Measurements from ENCODE around the gene LIPC. TPM values are rescaled to one million over a fixed set of nuclear protein-coding genes. Genes with fewer than 3 reads are reported as not detected.

The LIPC gene
- total RNA-seq, 1 donor from 2014 or later: 0.13 TPM

DNA sequence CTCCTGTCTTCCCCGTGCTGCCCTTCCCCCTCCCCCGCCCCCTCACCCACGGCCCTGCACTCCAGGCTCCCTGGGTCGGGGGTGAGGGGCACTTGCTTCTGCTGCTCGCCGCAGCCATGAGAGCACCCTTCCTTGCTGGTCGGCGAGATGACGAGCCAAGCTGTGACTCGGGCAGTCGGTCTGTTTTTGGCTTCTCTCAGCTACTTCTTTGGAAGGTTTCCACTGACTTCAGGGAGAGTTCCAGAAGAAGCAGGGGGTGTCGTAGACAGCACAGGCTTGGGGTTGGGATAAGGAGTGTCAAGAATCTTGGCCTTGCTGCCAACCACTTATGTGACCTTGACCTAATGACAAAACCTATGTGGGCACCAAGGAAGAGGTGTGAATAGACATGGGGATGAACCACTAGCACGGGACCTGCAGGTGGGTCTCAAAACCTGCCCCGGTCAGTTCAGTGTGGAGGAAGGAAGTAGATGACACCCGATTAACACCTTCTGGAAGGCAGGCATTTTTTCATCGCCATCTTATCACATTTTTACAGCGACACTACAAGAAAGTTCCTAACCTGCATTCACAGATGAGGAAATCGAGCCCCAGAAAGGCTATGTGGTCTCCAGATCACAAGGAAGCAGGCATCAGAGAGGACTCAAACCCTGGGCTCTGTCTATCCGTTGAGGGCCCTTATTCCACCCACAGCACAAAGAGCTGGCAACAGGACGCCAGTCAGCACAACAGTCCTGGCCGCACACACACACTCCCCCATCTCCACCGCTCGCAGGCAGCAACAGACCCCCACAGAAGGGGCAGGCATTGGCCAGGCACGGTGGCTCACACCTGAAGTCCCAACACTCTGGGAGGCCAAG, 120.9 kb downstream of the LIPC start:
- DNase-seq (ENCODE audit: low read depth, low spot score): no peak

DNA sequence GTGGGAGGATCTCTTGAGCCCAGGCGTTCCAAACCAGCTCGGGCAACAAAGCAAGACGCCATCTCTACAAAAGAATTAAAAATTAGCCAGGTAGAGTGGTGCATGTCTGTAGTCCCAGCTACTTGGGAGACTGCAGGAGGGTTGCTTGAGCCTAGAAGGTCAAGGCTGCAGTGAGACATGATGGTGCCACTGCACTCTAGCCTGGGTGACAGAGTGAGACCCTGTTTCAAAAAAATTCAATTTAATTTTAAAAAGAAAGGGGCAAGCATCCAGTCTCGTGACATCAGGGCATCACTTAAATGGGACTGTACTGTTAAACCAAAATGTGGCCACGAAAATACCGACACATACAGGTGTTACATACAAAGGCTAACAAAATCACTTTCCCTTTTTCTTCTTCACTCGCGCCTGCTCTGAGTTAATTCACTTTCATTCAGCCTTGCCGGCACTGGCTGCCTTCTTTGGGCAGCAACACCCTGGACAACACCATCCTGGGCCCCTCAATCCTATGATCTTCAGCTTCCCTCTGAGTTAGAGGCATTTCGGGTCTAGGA, 121.7 kb downstream of the LIPC start:
- DNase-seq (ENCODE audit: low read depth, low spot score): no peak

DNA sequence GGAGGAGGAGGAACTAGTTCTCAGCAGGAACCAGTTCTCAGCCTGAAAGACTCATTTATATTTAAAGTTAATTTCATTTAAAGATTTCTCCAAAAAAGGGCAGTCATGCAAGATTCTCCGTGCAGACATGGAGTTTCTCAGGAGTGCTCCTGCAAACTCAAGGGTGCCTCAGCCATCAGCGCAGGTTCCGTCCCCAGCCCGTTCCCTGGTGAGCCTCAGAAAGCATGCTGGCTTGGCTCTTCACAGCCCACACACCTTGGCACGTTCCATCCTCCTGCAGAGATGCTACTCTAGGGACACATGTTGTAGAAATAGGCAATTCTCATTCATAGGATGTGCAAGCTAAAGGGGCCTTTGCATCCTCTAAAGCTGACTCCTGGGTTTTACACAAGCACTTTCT, 123.0 kb downstream of the LIPC start:
- DNase-seq (ENCODE audit: low read depth, low spot score): no peak

DNA sequence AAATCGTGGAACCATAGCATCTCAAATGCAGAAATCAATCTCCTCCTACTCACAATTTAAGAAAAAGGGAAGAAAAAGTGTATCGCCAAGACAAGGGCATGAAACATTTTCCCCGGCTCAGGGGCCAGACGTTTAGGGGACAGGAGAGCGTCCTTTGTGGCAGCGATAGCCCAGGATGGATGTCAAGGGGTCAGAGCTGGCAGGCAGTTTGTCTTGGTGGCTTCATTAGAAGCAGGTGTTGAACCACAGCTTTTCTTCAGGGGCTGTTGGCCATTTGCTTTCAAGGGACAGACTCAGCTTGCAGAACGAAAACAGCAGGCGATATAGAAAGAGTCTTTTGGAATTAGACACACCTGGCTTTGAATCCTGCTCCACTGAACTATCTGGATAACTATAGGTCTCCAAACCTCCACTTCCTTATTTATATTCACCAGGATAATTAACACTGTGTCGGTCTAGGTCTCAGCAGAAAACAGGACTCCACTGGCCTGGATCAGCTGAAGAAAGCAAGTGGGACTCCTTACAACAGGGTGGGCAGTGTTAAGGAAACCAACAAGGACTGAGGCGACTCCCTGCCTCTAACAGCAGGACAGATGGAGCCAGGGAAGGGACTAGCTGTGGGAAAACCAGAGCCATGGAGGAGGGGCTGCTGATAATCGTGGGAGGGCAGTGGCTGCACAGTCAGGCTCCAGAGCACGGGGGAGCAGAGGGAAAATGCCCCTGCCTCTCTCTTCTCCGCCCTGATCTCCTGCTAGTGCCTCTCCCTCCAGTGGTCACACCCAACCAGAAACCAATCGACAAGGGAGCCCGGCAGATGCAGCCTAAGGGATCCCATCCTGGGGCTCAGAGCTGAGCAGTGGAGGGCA, 123.6 kb downstream of the LIPC start:
- DNase-seq (ENCODE audit: low read depth, low spot score): no peak

DNA sequence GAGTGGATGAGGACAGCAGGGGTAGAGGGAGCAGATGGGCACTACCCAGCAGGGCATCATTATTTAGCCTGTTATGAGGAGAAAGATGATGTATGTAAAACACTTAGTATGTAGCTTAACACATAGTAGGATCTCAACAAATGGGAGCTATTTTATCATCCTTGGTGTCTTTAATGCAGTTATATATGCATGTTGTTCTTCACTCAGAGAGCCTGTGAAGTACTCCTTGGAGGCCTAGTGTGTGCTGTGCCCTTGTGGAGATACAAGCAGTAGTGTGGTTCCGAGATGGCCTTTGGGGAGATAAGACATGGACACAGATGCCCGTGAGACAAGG, 124.2 kb downstream of the LIPC start:
- DNase-seq (ENCODE audit: low read depth, low spot score): no peak

DNA sequence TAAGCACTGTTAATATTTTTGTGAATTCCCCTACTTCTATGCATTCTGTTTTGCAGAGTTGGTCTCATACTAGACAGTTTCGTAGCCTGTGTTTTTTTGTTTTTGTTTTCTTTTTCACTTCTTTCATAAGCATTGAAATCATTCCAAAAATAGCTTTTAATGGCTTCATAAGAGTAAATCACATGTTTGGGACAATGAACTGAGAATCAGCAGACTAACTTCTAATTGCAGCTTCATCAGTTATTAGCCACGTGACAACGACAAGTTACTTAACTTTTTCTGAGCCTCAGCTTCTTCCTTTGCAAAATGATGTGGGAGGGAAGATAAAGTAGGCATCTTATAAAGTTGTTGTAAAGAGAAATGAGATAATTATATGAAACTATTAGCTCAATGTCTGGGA, 124.8 kb downstream of the LIPC start:
- no peak for DNase-seq (ENCODE audit: low read depth, low spot score)

DNA sequence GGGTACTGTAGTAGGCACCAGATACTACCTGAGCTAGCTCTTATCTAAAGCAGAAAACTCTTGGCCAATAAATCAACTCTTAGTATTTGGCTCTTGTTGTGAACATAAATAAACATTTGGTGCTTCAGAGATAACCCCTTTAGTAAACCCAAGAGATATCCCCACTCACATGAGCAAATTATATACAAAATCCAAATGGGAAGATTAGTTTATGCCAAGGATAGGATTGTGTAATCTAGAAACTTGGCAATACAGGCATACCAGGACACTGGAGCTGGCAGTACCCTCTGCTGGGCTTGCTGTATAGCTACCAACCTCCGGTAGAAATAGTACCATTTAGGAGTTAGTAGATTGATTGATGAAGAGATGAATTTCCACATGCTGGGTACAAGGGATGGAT, 127.0 kb downstream of the LIPC start:
- DNase-seq (ENCODE audit: low read depth, low spot score): no peak

DNA sequence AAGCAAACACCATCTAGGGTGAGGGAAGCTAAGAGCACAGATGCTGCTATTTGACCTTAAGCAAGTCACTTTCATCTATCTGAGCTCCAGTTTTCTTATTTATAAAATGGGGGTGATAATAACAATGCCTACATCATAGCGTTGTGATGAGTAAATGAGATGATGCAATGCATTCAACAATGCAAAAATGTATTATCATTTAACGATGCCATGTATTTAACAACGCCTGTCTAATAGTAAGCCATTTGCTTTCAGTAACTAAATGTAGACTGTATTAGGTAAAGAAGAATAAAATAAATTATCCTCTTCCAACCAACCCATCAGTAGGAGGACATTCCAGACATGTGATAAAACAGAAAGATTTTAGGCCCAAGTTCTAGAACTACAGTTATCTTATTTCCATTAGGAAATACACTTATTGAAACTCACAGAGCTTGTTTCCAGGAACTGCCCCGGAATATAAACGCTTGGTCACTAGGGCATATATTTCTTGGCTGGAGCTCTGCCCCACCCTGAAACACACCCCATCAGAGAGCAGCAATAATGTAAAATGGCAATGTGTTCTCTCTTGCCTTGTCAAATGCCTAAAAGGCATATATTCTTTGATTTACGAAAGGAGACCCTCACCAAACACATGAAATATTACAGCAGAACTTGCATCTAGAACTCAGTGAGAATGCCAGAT, 128.3 kb downstream of the LIPC start:
- DNase-seq (ENCODE audit: low read depth, low spot score): no peak

DNA sequence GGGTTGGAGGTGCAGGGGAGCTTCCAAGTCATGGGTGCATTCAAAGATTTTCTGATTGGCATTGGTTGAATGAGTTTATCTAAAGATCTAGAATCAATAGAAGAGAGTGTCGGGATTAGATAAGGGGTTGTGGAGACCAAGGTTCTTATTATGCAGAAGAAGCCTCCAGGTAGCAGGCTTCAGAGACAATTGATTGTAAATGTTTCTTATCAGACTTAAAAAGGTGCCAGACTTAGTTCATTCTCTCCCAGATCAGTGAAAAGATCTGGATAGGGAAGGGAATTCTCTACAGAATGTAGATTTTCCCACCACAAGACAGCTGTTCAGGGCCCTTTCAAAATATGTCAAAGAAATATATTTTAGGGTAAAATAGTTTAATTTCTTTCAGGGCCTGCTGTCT, 129.5 kb downstream of the LIPC start:
- DNase-seq (ENCODE audit: low read depth, low spot score): no peak

DNA sequence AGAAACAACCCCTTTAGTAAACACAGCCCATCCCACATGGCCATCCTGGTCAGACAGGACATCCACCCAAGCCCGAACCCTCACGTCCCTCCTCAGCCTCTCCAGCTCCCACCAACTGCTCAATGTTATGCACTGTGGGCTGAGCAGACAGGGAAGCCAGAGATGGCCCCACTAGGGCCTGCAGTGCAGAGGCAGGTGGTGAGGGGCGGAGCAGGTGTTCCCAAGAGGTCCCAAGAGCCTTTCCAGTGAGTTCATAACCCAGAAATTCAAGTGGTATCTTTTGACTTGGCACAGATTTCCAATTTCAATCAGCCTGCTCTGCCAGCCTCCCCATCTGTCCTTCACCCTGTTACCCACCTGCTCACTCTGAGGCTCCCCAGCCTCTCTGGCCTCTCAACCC, 130.3 kb downstream of the LIPC start:
- DNase-seq (ENCODE audit: low read depth, low spot score): no peak

DNA sequence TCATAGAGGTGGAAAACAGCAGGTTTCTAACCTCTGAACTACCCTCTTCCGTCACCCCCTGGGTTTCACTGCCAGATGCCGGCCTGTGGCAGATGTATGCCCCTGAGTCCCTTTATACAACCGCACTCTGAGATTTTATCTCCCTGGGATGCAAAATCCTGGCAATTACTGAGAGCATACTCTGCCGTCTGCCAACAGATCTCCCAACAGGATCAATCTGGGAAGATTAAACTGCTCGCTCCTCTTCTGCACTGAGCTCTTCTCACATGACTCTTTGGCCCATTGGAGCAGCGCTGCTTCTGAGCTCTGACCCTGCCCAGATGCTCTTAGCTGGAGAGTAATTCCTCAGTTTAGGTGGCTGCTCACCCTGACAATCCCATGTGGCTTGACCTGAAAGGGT, 133.2 kb downstream of the LIPC start:
- no peak for DNase-seq (ENCODE audit: low read depth, low spot score)

DNA sequence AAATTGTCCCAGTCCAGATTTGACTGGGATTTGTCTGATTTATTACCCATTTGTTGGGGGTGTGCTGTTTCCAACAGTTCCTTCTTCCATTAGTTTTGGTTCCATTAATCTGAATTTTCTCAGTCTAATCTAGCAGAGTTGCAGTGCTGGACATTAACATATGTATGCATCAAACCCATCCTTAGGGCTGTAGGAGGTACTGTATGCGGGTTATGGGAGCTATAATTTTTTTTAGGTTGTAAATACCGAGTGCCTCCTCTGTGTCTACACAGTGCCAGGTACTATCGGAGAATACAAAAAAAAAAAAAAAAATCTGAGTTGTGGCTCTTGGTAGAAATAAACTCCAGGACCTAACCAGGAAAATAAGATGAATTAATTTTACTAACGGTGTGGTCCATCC, 133.8 kb downstream of the LIPC start:
- no peak for DNase-seq (ENCODE audit: low read depth, low spot score)

DNA sequence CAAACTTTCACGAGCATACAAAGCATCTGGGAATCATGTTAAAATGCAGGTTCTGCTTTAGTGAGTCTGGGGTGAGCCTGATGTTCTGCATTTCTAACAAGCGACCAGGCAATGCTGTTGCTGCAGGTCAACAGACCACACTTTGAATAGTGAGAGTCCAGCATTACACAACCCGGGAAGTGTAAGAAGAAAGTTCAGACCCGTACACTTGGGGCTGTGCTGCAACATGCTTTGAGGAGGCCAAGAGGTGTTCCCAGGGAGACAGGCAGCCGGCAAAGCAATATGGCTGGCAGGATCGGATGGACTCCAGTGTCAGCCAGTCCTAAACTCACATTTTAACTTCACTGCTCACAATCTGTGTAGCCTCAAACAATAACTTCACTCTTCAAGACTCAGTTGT, 134.2 kb downstream of the LIPC start:
- no peak for DNase-seq (ENCODE audit: low read depth, low spot score)

DNA sequence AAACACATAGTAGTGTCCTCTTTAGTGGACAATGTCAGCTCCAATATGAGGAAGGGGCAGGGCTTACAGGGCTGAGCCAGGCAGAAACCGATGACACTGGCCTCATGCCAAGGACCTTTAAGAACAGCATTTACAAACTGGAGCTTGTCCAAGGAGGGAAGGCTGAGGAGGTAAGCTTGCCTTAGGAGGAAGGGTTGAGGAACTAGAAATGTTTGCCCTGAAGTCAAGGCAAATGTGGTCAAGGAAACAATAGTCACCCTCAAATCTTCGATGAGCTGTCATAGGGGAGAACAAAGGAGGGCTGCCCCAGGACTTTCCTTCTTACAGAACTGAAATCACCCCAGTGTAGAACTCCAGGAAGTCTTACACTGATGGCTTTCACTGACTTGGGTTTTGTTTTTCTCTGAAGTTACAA, 136.4 kb downstream of the LIPC start:
- DNase-seq (ENCODE audit: low read depth, low spot score): no peak

DNA sequence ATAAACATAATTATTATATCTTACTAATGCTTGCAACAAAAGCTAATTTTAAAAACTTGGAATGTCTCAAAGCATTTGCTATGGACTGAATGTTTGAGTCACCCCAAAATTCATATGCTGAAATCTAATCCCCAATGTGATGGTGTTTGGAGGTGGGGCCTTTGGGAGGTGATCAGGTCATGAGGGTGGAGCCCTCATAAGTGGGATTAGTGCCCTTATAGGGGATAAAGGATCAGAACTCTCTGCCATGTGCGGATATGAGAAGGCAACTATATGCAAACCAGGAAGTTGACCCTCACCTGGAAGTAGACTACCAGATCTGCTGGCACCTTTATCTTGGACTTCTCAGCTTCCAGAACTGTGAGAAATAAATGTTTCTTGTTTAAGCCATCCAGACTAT, 137.7 kb downstream of the LIPC start:
- no peak for DNase-seq (ENCODE audit: low read depth, low spot score)

DNA sequence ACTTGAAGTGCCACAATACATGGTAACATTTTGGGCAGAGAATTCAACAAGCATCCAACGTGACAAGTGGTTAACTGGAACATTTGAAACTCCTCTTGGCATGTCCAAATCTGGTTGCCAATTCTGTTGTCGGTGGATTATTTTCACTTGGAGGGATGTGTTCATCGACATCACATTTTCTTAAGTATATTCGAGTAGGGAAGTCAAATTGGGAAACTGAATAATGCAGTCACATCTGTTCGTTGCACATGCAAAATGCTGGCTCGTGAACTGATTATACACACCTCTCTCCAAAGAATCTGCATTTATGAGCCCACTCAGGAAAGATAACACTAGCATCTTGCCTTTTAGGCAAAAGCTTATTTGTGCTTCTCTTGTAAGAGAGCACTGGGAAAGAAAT, 139.7 kb downstream of the LIPC start:
- no peak for DNase-seq (ENCODE audit: low read depth, low spot score)

DNA sequence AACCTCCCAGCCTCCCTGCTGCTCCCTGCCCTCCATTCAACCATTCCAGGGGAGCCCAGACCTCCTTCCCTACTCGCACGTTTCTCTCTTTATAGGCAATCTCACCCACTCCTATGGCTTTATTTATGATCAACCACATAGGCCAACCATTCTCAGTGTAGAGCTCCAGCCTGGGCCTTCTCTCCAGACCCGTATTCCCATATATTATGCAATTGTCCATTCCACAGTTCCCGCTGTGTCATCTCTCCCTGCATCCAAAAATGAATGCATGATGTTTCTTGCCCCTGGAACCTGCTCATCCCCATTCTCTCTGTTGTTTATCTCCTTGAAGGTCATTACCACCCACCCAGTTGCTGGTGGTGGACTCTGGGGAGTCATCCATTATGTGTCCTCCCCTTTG, 140.7 kb downstream of the LIPC start:
- no peak for DNase-seq (ENCODE audit: low read depth, low spot score)

DNA sequence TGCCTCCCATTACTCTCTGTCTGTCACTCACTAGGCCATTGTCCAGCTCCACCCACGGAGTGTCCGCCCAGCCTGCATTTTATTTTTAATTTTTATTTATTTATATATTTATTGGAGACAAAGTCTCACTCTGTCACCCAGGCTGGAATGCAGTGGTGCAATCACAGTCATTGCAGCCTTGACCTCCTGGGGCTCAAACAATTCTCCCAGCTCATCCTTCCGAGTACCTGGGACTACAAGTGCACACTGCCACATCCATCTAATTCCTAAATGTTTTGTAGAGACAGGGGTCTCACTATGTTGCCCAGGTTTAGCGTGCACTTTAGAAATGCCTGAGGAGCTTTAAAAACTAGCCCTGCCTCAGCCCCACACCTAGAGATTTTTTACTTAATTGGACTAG, 141.5 kb downstream of the LIPC start:
- no peak for DNase-seq (ENCODE audit: low read depth, low spot score)

DNA sequence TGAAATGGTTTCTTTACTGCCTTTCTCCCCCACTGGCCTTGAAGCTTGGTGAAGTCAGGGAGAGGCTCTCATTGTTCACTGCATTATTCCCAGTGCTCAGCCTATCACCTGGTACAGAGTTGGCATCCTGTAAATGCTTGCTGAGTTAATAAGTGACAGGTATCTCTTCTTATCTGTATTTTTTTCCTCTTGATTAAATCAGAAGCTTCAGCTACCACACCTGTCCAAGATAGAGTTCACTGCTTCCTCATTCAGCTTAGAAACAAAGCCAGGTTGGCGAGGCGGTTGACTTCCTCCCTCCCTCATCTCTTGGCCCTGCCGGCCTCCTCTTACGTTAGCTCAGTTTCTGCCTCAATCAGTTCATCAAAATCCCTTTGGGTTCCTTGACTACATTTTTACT, 142.8 kb downstream of the LIPC start:
- no peak for DNase-seq (ENCODE audit: low read depth, low spot score)

DNA sequence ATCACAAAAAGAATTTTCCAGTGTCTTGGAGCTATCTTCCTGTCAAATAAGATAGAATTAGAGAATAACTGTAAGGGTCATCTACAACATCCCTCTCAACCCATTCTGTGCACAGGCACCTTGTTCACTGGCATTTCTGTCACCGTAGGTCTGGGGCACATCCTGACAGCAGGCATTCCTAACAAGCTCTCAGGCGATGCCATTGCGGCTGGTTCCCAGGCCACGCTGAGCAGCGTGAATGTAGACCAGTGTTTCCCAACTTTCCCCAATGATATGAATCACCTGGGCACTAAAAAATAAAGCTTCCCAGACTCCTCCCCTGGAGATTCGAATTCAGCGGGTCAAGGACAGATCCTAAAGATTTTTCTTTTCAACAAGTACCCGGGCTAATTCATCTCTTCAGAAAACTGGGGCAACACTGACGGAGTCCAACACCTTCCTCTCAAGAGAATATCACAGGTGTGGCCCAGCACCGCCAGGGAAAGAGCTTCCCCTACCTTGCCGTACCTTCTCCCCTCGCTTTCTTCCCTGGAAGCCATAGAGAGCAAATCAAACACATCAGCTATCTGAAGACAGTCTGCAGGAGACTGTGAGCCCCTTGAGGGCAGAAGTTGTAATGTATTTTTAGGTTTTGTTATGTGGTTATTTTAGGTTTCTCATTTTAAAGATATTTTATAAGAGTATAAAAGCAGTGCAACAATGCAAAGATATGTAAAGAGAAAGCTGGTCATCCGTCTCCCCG, 143.4 kb downstream of the LIPC start:
- DNase-seq (ENCODE audit: low read depth, low spot score): no peak

DNA sequence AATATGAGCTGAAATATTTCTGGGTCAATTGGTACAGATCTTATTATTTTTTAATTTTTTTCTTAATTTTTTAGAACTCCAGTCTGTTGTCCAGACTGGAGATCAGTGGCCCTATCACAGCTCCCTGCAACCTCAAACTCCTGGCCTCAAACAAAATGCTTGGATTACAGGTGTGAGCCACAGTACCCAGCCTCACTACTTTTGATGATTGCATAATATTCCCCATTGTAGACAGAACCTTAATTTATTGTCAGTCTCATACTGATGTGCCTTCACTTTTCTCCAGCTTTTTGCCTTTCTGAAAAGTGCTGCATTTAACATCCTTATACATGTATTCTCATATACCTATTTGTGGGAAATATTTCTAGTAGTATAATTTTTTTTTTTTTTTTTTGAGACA, 144.9 kb downstream of the LIPC start:
- no peak for DNase-seq (ENCODE audit: low read depth, low spot score)
